GM21825 (cell line): ENCODE results near the gene SLC39A3.

Experiments
- ATAC-seq: cut with Tn5 transposase; IDR thresholded peaks from one replicate; pipeline ENCODE4 v1.9.1; 2021; ENCODE audit warnings: mild to moderate bottlenecking, moderate library complexity; ENCODE audit not compliant: unreplicated experiment

SLC39A3 gene

GRCh38 chr19:2706251-2706650 lies 33.6 kb downstream of the SLC39A3 start:
- ATAC-seq: no peak

- no peak for ATAC-seq
Measured at GRCh38 chr19:2703691-2704216, 36.1 kb downstream of the SLC39A3 start.

- no peak for ATAC-seq
Measured at GRCh38 chr19:2703077-2703437, 36.8 kb downstream of the SLC39A3 start.

- ATAC-seq: peak; percentile 65
Measured at GRCh38 chr19:2702170-2703076, 37.4 kb downstream of the SLC39A3 start, which contains the start of gene GNG7. TSS of gene GNG7 (minus strand) at chr19:2702694. CDS start at chr19:2520688, 182,006 bp downstream.

GRCh38 chr19:2701361-2702169 lies 38.3 kb downstream of the SLC39A3 start:
- no peak for ATAC-seq

- no peak for ATAC-seq
Measured at GRCh38 chr19:2700660-2701360, 39.0 kb downstream of the SLC39A3 start.

- no peak for ATAC-seq
Measured at GRCh38 chr19:2699413-2700140, 40.2 kb downstream of the SLC39A3 start.

GRCh38 chr19:2694196-2694595 lies 45.6 kb downstream of the SLC39A3 start:
- ATAC-seq: no peak

- no peak for ATAC-seq
Measured at GRCh38 chr19:2693492-2694160, 46.2 kb downstream of the SLC39A3 start.

GRCh38 chr19:2691951-2692350 lies 47.9 kb downstream of the SLC39A3 start:
- no peak for ATAC-seq

GRCh38 chr19:2690856-2691255 lies 49.0 kb downstream of the SLC39A3 start:
- ATAC-seq: no peak

- no peak for ATAC-seq
Measured at GRCh38 chr19:2686360-2686759, 53.5 kb downstream of the SLC39A3 start.

- ATAC-seq: no peak
Measured at GRCh38 chr19:2685204-2685704, 54.6 kb downstream of the SLC39A3 start.

- ATAC-seq: no peak
Measured at GRCh38 chr19:2683430-2684003, 56.3 kb downstream of the SLC39A3 start.
